Activated CD8-positive, alpha-beta memory T cell treated with anti-CD3 and anti-CD28 coated beads, Interleukin-2, amount 10 ng/mL, durations not matched to agents 7 days and 5 days (primary cell): ENCODE data around the gene HHIP. TPM values are rescaled to one million over a fixed set of nuclear protein-coding genes. Genes with fewer than 3 reads are reported as not detected.

Experiments used
- ATAC-seq: fragments of 150-1000 bp; cut with Tn5 transposase; one replicate; pipeline ENCODE4 v1.10.0; 2021; ENCODE audit warnings: moderate library complexity
- CTCF ChIA-PET: fragments of 350-600 bp; sonication (Branson Sonifier 250); formaldehyde crosslinking; loops from one replicate; lab custom pipeline; 2021; ENCODE audit warnings: antibody characterized with exemption; lab: Charles Lee
- DNase-seq: peaks from one replicate; pipeline ENCODE4 v3.0.0-alpha.2; 2020
- H3K27ac Mint-ChIP-seq: one replicate; pipeline ENCODE4 v1.8.0; 2021; ENCODE audit warnings: mild to moderate bottlenecking, mixed read lengths
- H3K27me3 Mint-ChIP-seq: one replicate; pipeline ENCODE4 v1.8.0; 2021; ENCODE audit warnings: mixed read lengths
- H3K36me3 Mint-ChIP-seq: one replicate; pipeline ENCODE4 v1.8.0; 2021; ENCODE audit warnings: mild to moderate bottlenecking, mixed read lengths
- H3K4me1 Mint-ChIP-seq: one replicate; pipeline ENCODE4 v1.8.0; 2021; ENCODE audit warnings: mixed read lengths
- H3K4me3 Mint-ChIP-seq: one replicate; pipeline ENCODE4 v1.8.0; 2021; ENCODE audit warnings: mild to moderate bottlenecking, moderate library complexity, mixed read lengths
- H3K9me3 Mint-ChIP-seq: one replicate; pipeline ENCODE4 v1.8.0; 2022; ENCODE audit warnings: low read depth, mixed read lengths
- total RNA-seq, 2 experiments: library from RNA; stranded (reverse); gene quantifications; one replicate each; pipeline ENCODE4 v1.2.3, GENCODE V29; 2021

Gene HHIP
- total RNA-seq, 2 experiments from 2014 or later: not detected

DNA sequence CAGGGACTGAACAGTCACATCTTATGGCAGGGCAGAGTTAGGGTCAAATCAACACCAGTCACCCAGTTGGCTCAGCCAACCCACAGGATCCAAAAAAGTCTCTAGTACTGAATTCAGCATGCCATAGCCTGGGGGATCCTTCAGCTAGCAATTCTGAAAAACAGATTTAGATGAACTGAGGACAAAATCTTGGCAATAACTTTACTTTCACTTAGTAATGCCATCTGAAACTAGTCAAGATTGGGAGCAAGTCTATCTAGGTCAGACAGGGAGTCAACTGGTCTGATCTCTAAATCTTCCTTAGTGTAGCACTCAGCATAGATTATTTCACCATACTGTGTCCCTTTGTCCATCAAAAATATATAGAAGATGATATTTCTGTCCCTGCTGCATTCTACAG lies 76.0 kb downstream of the HHIP start:
- ATAC-seq (no peak), DNase-seq (no peak)
- Mint-ChIP-seq H3K4me3 (no peak overlapping the region), H3K4me1 (no peaks in the 10 kb centered on the region), H3K27me3 (no peaks in the 10 kb centered on the region), H3K36me3 (no peaks in the 10 kb centered on the region), H3K27ac (no peak overlapping the region), H3K9me3 (no peaks in the 10 kb centered on the region)
- CTCF ChIA-PET: interaction anchor here (0.7 kb wide), 1 partner anchor 757 kb away, joined by 3 read pairs; no protein-coding TSS in a partner anchor

DNA sequence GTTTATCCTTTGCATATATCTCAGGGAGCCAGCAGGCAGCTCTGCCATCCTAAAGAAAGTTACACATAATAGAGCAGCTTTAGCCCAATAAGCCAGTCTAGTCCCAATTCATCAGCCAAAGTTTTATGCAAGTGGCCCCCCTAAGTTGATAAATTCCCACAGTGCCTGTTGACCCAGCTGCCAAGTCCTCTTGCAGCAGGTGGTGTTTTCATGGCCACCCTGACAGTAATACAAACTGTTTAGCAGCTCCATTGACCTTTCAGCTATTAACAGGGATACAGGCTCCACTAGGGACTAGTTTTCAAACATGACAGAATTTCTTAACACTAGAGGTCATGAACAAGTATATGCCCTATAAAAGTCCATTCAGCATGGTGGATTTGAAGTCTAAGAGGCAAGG lies 77.5 kb downstream of the HHIP start:
- CTCF ChIA-PET: interaction anchor here (0.5 kb wide), 1 partner anchor 694 kb away, joined by 3 read pairs; no protein-coding TSS in a partner anchor
- Mint-ChIP-seq H3K4me1 (no peaks in the 10 kb centered on the region), H3K27ac (no peak overlapping the region), H3K9me3 (no peaks in the 10 kb centered on the region), H3K27me3 (no peaks in the 10 kb centered on the region), H3K36me3 (no peaks in the 10 kb centered on the region), H3K4me3 (no peak overlapping the region)
- no peak for DNase-seq
- ATAC-seq: no peak

- H3K36me3 Mint-ChIP-seq: no peaks in the 10 kb centered on the region
- CTCF ChIA-PET: no interaction called here
- no peak overlapping the region for H3K27ac Mint-ChIP-seq
- H3K4me1 Mint-ChIP-seq: no peaks in the 10 kb centered on the region
- no peaks in the 10 kb centered on the region for H3K9me3 Mint-ChIP-seq
- ATAC-seq (no peak), DNase-seq (no peak)
- H3K4me3 Mint-ChIP-seq: no peak overlapping the region
- no peaks in the 10 kb centered on the region for H3K27me3 Mint-ChIP-seq
Observed at GRCh38 chr4:144729175-144729574, 83.2 kb downstream of the HHIP start.

GRCh38 chr4:144732584-144733428 lies 86.8 kb downstream of the HHIP start:
- no peak overlapping the region for H3K27ac Mint-ChIP-seq
- DNase-seq: no peak
- no peaks in the 10 kb centered on the region for H3K9me3 Mint-ChIP-seq

GRCh38 chr4:144733566-144733965 lies 87.6 kb downstream of the HHIP start:
- H3K4me1 Mint-ChIP-seq: no peaks in the 10 kb centered on the region
- CTCF ChIA-PET: no interaction called here
- no peak for DNase-seq
- no peak overlapping the region for H3K4me3 Mint-ChIP-seq
- ATAC-seq: no peak
- H3K27ac Mint-ChIP-seq: no peak overlapping the region
- H3K36me3 Mint-ChIP-seq: no peaks in the 10 kb centered on the region
- no peaks in the 10 kb centered on the region for H3K9me3 Mint-ChIP-seq
- H3K27me3 Mint-ChIP-seq: no peaks in the 10 kb centered on the region

More at GRCh38 chr4:144732584-144733428, 86.8 kb downstream of the HHIP start:
- Mint-ChIP-seq H3K27me3 (no peaks in the 10 kb centered on the region), H3K4me1 (no peaks in the 10 kb centered on the region), H3K4me3 (no peak overlapping the region), H3K36me3 (no peaks in the 10 kb centered on the region)
- ATAC-seq: no peak
- CTCF ChIA-PET: no interaction called here

DNA sequence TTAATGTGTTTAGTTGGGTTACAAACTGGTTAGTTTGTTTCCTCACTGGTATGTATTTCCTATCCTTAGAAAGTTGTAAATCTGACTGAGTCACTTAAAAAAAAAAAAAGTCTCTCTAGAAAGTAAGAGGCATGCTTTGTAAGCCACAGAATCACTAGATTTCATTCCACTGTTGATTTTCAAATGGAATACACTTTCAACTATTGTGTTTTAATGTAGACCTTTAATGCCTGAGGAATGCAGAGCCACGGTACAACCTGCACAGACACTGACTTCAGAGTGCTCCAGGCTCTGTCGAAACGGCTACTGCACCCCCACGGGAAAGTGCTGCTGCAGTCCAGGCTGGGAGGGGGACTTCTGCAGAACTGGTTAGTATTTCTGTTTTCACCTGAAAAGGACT lies 88.6 kb downstream of the HHIP start:
- Mint-ChIP-seq H3K27me3 (no peaks in the 10 kb centered on the region), H3K9me3 (no peaks in the 10 kb centered on the region), H3K4me3 (no peak overlapping the region), H3K27ac (no peak overlapping the region), H3K36me3 (no peaks in the 10 kb centered on the region), H3K4me1 (no peaks in the 10 kb centered on the region)
- CTCF ChIA-PET: no interaction called here
- ATAC-seq: no peak
- no peak for DNase-seq

- H3K27ac Mint-ChIP-seq: no peak overlapping the region
- no peak for ATAC-seq
Observed at GRCh38 chr4:144738649-144739048, 92.7 kb downstream of the HHIP start.

DNA sequence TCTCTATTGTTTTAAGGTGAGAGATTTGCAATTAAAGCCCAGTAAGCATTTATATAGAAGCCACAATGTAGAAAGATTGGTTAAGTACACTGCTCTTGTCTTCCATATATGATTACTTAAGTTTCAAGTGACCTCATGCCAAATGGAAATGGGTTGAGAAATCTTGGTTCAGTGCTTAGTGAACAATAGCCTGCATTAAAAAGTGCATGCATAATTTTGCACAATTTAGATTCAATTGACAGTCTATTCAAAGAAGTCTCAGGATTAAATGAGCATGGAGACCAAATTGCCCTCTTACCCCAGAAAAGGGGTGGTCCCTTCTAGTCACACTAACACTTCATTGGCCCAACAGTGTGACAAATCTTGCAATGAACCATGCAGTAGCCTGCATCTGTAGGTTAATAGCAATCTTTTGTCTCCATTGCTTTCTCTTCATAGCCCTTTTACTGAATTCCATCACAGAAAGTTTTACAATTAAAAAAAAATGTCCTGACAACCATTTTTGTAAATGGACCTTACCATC lies 93.6 kb downstream of the HHIP start:
- Mint-ChIP-seq H3K4me3 (no peak overlapping the region), H3K27me3 (no peaks in the 10 kb centered on the region), H3K9me3 (no peaks in the 10 kb centered on the region), H3K4me1 (no peaks in the 10 kb centered on the region), H3K27ac (no peak overlapping the region), H3K36me3 (no peaks in the 10 kb centered on the region)
- no peak for ATAC-seq
- CTCF ChIA-PET: no interaction called here
- no peak for DNase-seq

More at GRCh38 chr4:144738649-144739048, 92.7 kb downstream of the HHIP start:
- no peaks in the 10 kb centered on the region for H3K9me3 Mint-ChIP-seq
- no peak overlapping the region for H3K4me3 Mint-ChIP-seq
- no peaks in the 10 kb centered on the region for H3K36me3 Mint-ChIP-seq
- CTCF ChIA-PET: no interaction called here
- no peaks in the 10 kb centered on the region for H3K4me1 Mint-ChIP-seq
- no peak for DNase-seq
- H3K27me3 Mint-ChIP-seq: no peaks in the 10 kb centered on the region

DNA sequence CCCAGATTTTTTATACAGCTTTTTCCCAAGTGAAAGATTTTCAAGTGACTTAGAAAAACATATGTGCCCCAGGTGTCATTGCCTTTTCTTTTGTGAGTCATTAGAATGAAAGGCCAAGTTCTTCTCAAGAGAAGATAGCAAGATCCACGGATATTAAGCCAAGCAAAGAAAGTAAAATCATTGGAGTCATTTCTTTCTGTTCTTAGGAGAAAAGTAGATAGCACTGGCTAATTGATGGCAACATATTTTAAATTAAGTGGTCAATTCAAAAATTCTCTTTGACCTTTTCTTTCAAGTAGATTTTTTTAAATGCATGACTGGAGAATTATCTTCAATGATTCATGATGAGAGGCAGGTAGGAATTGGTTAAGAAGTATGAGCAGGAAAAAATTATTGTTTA lies 94.4 kb downstream of the HHIP start:
- no peaks in the 10 kb centered on the region for H3K4me1 Mint-ChIP-seq
- ATAC-seq (no peak), DNase-seq (no peak)
- CTCF ChIA-PET: no interaction called here
- H3K4me3 Mint-ChIP-seq: no peak overlapping the region
- no peaks in the 10 kb centered on the region for H3K36me3 Mint-ChIP-seq
- no peaks in the 10 kb centered on the region for H3K9me3 Mint-ChIP-seq
- H3K27ac Mint-ChIP-seq: no peak overlapping the region
- H3K27me3 Mint-ChIP-seq: no peaks in the 10 kb centered on the region

DNA sequence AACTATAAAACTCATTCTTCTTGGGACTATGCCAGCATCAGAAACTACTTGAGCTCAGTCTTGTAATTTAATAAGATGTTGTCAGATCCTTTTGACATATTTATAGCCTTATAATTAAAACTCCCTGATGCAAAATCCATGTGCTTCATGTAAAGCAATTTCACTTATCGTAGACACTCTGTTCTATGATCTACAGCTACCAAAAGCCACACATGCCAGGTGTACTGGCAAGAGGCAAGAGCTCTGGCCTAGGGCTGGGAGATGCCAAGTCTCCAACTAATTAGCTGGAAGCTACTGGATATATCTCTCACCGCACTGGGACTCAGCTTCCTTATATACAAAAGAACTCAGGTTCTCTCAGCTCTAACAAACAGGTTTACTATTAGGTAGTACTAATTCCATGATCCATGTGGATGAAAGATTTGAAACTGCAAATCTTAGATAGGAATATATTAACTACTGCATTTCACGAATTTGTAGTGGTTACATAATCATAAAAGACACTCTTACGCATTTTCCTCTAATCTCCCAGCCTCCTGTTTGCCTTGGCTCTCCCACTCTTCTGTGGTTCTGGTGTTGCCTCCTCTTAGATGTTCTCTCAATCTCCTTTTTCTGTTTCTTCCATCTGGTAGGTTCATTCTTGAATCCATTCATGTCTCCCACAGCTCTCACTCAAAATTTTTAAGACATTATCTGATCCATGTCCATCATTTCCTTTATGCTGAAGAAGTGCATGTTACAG lies 103.0 kb downstream of the HHIP start:
- ATAC-seq: no peak
- Mint-ChIP-seq H3K4me1 (no peaks in the 10 kb centered on the region), H3K27me3 (no peaks in the 10 kb centered on the region), H3K9me3 (no peaks in the 10 kb centered on the region), H3K27ac (no peak overlapping the region), H3K36me3 (no peaks in the 10 kb centered on the region), H3K4me3 (no peak overlapping the region)
- CTCF ChIA-PET: no interaction called here
- no peak for DNase-seq

DNA sequence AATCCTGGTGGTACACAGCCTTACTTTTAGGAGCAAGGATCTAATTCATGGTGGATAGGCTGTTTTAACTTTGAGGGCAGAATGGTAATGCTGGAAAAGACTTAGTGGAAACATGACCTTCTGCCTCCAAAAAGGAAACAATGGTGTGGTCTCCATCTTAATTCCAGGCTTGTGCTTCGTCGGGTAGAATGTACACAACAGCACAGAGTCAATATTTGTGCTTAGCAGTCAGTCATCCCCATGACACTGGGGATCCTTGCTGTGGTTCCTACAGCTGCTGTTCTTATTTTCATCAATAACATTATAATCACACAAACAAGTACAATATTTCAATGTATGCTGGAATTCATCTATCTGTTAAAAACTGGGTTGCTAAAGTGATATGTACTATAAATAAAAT lies 104.4 kb downstream of the HHIP start:
- Mint-ChIP-seq H3K9me3 (no peaks in the 10 kb centered on the region), H3K27ac (no peak overlapping the region), H3K27me3 (no peaks in the 10 kb centered on the region), H3K4me3 (no peak overlapping the region), H3K36me3 (no peaks in the 10 kb centered on the region), H3K4me1 (no peaks in the 10 kb centered on the region)
- ATAC-seq (no peak), DNase-seq (no peak)
- CTCF ChIA-PET: no interaction called here

DNA sequence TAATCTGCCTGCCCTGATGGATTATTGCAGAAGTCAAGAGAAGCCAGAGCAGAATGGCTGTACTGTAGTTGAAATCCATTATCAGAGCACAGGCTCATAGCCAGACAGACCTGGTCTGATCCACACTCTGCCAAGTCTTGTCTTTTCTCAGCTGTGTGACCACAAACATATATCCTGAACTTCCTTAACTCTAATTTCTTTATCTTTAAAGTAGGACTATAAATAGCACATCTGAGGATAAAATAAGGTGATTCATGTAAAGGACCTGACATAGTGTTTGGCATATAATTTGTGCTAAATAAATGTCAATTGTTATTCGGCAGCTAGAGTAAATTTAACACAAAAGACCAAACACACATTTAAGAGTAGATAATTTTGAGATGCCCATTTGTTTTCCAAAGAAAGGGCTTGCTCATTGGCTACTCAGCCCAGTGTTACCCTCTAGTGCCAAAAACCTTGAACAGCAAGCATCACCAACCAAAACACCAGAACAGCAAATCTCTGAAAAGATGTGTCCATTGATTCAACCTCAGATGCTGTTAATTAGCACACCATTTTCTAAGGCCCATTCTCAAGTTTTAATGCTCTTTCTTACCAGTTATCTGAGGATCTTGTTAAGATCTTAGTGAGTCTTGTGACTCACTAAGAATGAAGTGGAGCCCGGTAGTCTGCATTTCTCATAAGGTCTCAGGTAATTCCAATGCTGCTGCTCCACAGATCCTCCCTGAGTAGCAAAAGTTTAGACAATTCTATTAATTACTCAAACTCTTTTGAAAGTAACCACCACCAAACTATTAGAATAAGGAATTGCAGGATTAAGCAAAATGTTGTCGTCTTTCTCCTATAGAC lies 108.8 kb downstream of the HHIP start:
- H3K27me3 Mint-ChIP-seq: no peaks in the 10 kb centered on the region
- no peak for ATAC-seq
- no peaks in the 10 kb centered on the region for H3K4me1 Mint-ChIP-seq
- no peak for DNase-seq
- H3K9me3 Mint-ChIP-seq: no peaks in the 10 kb centered on the region
- no peak overlapping the region for H3K4me3 Mint-ChIP-seq
- CTCF ChIA-PET: no interaction called here
- no peaks in the 10 kb centered on the region for H3K36me3 Mint-ChIP-seq
- H3K27ac Mint-ChIP-seq: no peak overlapping the region

DNA sequence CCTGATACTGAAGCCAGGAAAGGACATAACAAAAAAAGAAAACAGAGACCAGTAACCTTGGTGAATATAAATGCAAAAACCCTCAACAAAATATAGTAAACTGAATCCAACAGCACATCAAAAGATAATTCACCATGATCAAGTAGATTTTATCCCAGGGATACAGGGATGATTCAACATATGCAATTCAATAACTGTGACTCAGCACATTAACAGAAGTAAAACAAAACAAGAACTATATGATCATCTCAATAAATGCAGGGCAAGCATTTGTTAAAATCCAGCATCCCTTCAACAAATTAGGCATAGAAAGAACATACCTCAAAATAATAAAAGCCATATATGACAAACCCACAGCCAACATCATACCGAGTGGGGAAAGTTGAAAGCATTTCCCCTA lies 112.0 kb downstream of the HHIP start:
- Mint-ChIP-seq H3K27ac (no peak overlapping the region), H3K27me3 (no peaks in the 10 kb centered on the region), H3K4me3 (no peak overlapping the region), H3K9me3 (no peaks in the 10 kb centered on the region), H3K36me3 (no peaks in the 10 kb centered on the region), H3K4me1 (no peaks in the 10 kb centered on the region)
- CTCF ChIA-PET: no interaction called here
- DNase-seq (no peak), ATAC-seq (no peak)
